Neuronal stem cell (in vitro differentiated cells): ENCODE data around the gene CS.

Experiments used
- DNase-seq: peaks from one replicate; pipeline ENCODE4 v3.0.0-alpha.2; 2013; ENCODE audit warnings: low spot score
- H2AFZ ChIP-seq: one replicate; pipeline ENCODE4 v1.6.1; 2013; ENCODE audit warnings: mild to moderate bottlenecking, low read length, inconsistent platforms
- H2AK5ac ChIP-seq: 2 replicates; pipeline ENCODE4 v1.6.1; 2013; ENCODE audit warnings: low read depth, mild to moderate bottlenecking, inconsistent platforms, low read length, moderate library complexity, mixed read lengths
- H2BK120ac ChIP-seq: 2 replicates; pipeline ENCODE4 v1.6.1; 2013; ENCODE audit warnings: low read depth, mild to moderate bottlenecking, inconsistent platforms, low read length, moderate library complexity, mixed read lengths
- H2BK12ac ChIP-seq: one replicate; pipeline ENCODE4 v1.6.1; 2013; ENCODE audit warnings: low read length, inconsistent platforms
- H2BK15ac ChIP-seq: 2 replicates; pipeline ENCODE4 v1.6.1; 2013; ENCODE audit warnings: mild to moderate bottlenecking, low read length, inconsistent platforms, mixed read lengths
- H2BK5ac ChIP-seq: one replicate; pipeline ENCODE4 v1.6.1; 2013; ENCODE audit warnings: inconsistent platforms, mild to moderate bottlenecking, low read length, moderate library complexity
- H3K14ac ChIP-seq: one replicate; pipeline ENCODE4 v1.6.1; 2013; ENCODE audit warnings: low read length, inconsistent platforms
- H3K18ac ChIP-seq: 2 replicates; pipeline ENCODE4 v1.6.1; 2013; ENCODE audit warnings: low read length, inconsistent platforms
- H3K23ac ChIP-seq: 2 replicates; pipeline ENCODE4 v1.6.1; 2013; ENCODE audit warnings: low read depth, mild to moderate bottlenecking, mixed read lengths, low read length, inconsistent platforms; ENCODE audit not compliant: poor library complexity
- H3K27ac ChIP-seq: replicated peaks from 3 replicates; pipeline ENCODE4 v1.5.1; 2013; ENCODE audit warnings: low read length, inconsistent platforms
- H3K27me3 ChIP-seq, 3 experiments: 2 replicates each; pipeline ENCODE4 v1.6.1; 2013; ENCODE audit warnings: low read length in 3 of 3, mild to moderate bottlenecking in 2 of 3, inconsistent platforms in 1 of 3, low read depth in 1 of 3, mixed read lengths in 1 of 3, moderate library complexity in 1 of 3; ENCODE audit not compliant: control insufficient read depth in 3 of 3, insufficient read depth in 3 of 3
- H3K36me3 ChIP-seq, 2 donors: replicated peaks in 1 of 2; 2 replicates each; pipeline ENCODE4 v1.6.1; 2013; ENCODE audit warnings: low read length in 2 of 2; ENCODE audit not compliant: control insufficient read depth in 2 of 2, insufficient read depth in 2 of 2
- H3K4ac ChIP-seq: 2 replicates; pipeline ENCODE4 v1.6.1; 2013; ENCODE audit warnings: inconsistent platforms, mild to moderate bottlenecking, low read length, moderate library complexity
- H3K4me1 ChIP-seq, 2 donors: 1 replicate in 1 of 2; 2 replicates in 1 of 2; pipeline ENCODE4 v1.6.1; 2013; ENCODE audit warnings: low read length in 2 of 2, low read depth in 1 of 2; ENCODE audit not compliant: control insufficient read depth in 2 of 2, insufficient read depth in 1 of 2
- H3K4me2 ChIP-seq: one replicate; pipeline ENCODE4 v1.6.1; 2013; ENCODE audit warnings: mild to moderate bottlenecking, low read length, inconsistent platforms; ENCODE audit not compliant: insufficient read depth, poor library complexity, severe bottlenecking
- H3K4me3 ChIP-seq, 2 donors: 2 replicates each; pipeline ENCODE4 v1.5.1; 2013; ENCODE audit warnings: low read length in 2 of 2, mild to moderate bottlenecking in 2 of 2, inconsistent platforms in 1 of 2, moderate library complexity in 1 of 2
- H3K79me1 ChIP-seq: one replicate; pipeline ENCODE4 v1.6.1; 2013; ENCODE audit warnings: low read depth, mild to moderate bottlenecking, inconsistent platforms, low read length, moderate library complexity
- H3K9ac ChIP-seq: one replicate; pipeline ENCODE4 v1.6.1; 2013; ENCODE audit warnings: mild to moderate bottlenecking, low read depth, low read length, inconsistent platforms; ENCODE audit not compliant: poor library complexity
- H3K9me3 ChIP-seq, 2 donors: replicated peaks in 1 of 2; 2 replicates each; pipeline versions ENCODE3 to v1.6.1; 2013; ENCODE audit warnings: low read length in 2 of 2, mild to moderate bottlenecking in 2 of 2, inconsistent platforms in 1 of 2, low read depth in 1 of 2, mixed read lengths in 1 of 2, moderate library complexity in 1 of 2; ENCODE audit not compliant: control insufficient read depth in 2 of 2, insufficient read depth in 1 of 2
- H4K8ac ChIP-seq: one replicate; pipeline ENCODE4 v1.6.1; 2013; ENCODE audit warnings: low read depth, mild to moderate bottlenecking, inconsistent platforms, low read length, moderate library complexity
- H4K91ac ChIP-seq: one replicate; pipeline ENCODE4 v1.6.1; 2013; ENCODE audit warnings: low read length, low read depth, mild to moderate bottlenecking, inconsistent platforms; ENCODE audit not compliant: poor library complexity
- WGBS, 2 donors: extraction: QIAGEN DNeasy Blood & Tissue Kit; methylation state at CpG; one replicate each; pipeline ENCODE4 v1.1.7; 2013; ENCODE audit warnings: missing lambda C conversion rate in 2 of 2, mixed read lengths in 1 of 2; ENCODE audit not compliant: insufficient read length in 2 of 2, insufficient replicate concordance in 1 of 2; ENCODE audit errors: extremely low coverage in 2 of 2; 5-methylcytosine and 5-hydroxymethylcytosine counted together

CS gene

GRCh38 chr12:56224102-56224701 lies 75.9 kb downstream of the CS start, which contains the start of gene NABP2:
Gene NABP2, plus strand, starts transcription at chr12:56224342. Its CDS starts 515 bp downstream, at chr12:56224857.
- Histone ChIP-seq H3K36me3 (peaks cover 7 to 25% of the 10 kb centered on the region in 2 donors), H3K14ac (peak within 1 kb of the TSS; percentile 58), H3K9ac (peak within 1 kb of the TSS; percentile 84), H2AFZ (peak within 1 kb of the TSS; percentile 94), H3K4me1 (peaks cover 2 to 13% of the 10 kb centered on the region in 2 donors), H2BK120ac (no peak within 1 kb of the TSS), H2AK5ac (peak within 1 kb of the TSS; percentile 50), H3K4me2 (peak within 1 kb of the TSS; percentile 68), H2BK5ac (peak within 1 kb of the TSS; percentile 48), H3K4ac (peak within 1 kb of the TSS; percentile 61), H3K27me3 (no peaks in the 10 kb centered on the region), H3K79me1 (peaks cover 7% of the 10 kb centered on the region), H4K8ac (peak within 1 kb of the TSS; percentile 72), H3K18ac (peak within 1 kb of the TSS; percentile 92), H4K91ac (no peak within 1 kb of the TSS), H3K27ac (peak within 1 kb of the TSS; percentile 81), H2BK12ac (no peak within 1 kb of the TSS), H3K4me3 (peak within 1 kb of the TSS; percentile 76 to 78), H2BK15ac (peak within 1 kb of the TSS; percentile 47), H3K23ac (peak within 1 kb of the TSS; percentile 83), H3K9me3 (no peaks in the 10 kb centered on the region)
- WGBS, 2 donors = no CpG with 5 or more reads among the region's 41 CpGs
- DNase-seq = peak; percentile 96

- peaks cover 2 to 13% of the 10 kb centered on the region in 2 donors for H3K4me1 ChIP-seq
- no peak for DNase-seq
- no peak overlapping the region for H3K4me2 ChIP-seq
- H3K9ac ChIP-seq = no peak overlapping the region
- H3K9me3 ChIP-seq = no peaks in the 10 kb centered on the region
- H2BK12ac ChIP-seq = no peak overlapping the region
- H2BK120ac ChIP-seq = no peak overlapping the region
- H2BK5ac ChIP-seq = no peak overlapping the region
- no peak overlapping the region for H3K14ac ChIP-seq
- H3K27me3 ChIP-seq = no peaks in the 10 kb centered on the region
- no peak overlapping the region for H2AK5ac ChIP-seq
- H3K27ac ChIP-seq = peak overlapping the region; percentile 81
- H4K8ac ChIP-seq = no peak overlapping the region
- peaks cover 7% of the 10 kb centered on the region for H3K79me1 ChIP-seq
- H2BK15ac ChIP-seq = no peak overlapping the region
- WGBS, 2 donors = no CpG with 5 or more reads among the region's 15 CpGs
- H3K18ac ChIP-seq = no peak overlapping the region
- H4K91ac ChIP-seq = no peak overlapping the region
- peak overlapping the region; percentile 85 for H2AFZ ChIP-seq
- H3K4me3 ChIP-seq = peak overlapping the region in 1 of 2 donors; percentile 24
- H3K4ac ChIP-seq = no peak overlapping the region
- peaks cover 4 to 20% of the 10 kb centered on the region in 2 donors for H3K36me3 ChIP-seq
- no peak overlapping the region for H3K23ac ChIP-seq
Measured at GRCh38 chr12:56223571-56224101, 76.5 kb downstream of the CS start.

GRCh38 chr12:56222531-56222895 lies 77.6 kb downstream of the CS start:
- peak overlapping the region; percentile 79 for H3K4me2 ChIP-seq
- no peak overlapping the region for H3K4ac ChIP-seq
- no peak overlapping the region for H2BK12ac ChIP-seq
- H3K27ac ChIP-seq = peak overlapping the region; percentile 92
- peaks cover 2 to 13% of the 10 kb centered on the region in 2 donors for H3K4me1 ChIP-seq
- WGBS, 2 donors = no CpG with 5 or more reads among the region's 4 CpGs
- H3K23ac ChIP-seq = no peak overlapping the region
- H3K36me3 ChIP-seq = peaks cover 6 to 20% of the 10 kb centered on the region in 2 donors
- no peak overlapping the region for H4K91ac ChIP-seq
- H2AK5ac ChIP-seq = no peak overlapping the region
- H3K9me3 ChIP-seq = no peaks in the 10 kb centered on the region
- H2BK5ac ChIP-seq = peak overlapping the region; percentile 47
- H2BK15ac ChIP-seq = no peak overlapping the region
- peaks cover 8% of the 10 kb centered on the region for H3K79me1 ChIP-seq
- peak overlapping the region; percentile 72 to 88 for H3K4me3 ChIP-seq
- H3K14ac ChIP-seq = no peak overlapping the region
- no peaks in the 10 kb centered on the region for H3K27me3 ChIP-seq
- H3K18ac ChIP-seq = no peak overlapping the region
- DNase-seq = no peak
- H4K8ac ChIP-seq = no peak overlapping the region
- peak overlapping the region; percentile 88 for H2AFZ ChIP-seq
- no peak overlapping the region for H2BK120ac ChIP-seq
- H3K9ac ChIP-seq = peak overlapping the region; percentile 89

- Histone ChIP-seq H3K79me1 (peaks cover 10% of the 10 kb centered on the region), H2BK12ac (peak within 1 kb of the TSS; percentile 35), H3K14ac (peak within 1 kb of the TSS; percentile 12), H3K9ac (peak within 1 kb of the TSS; percentile 90), H3K36me3 (peaks cover 8 to 21% of the 10 kb centered on the region in 2 donors), H3K9me3 (no peaks in the 10 kb centered on the region), H3K18ac (peak within 1 kb of the TSS; percentile 92), H2AFZ (peak within 1 kb of the TSS; percentile 88), H2BK120ac (peak within 1 kb of the TSS; percentile 2), H2AK5ac (peak within 1 kb of the TSS; percentile 58), H2BK5ac (peak within 1 kb of the TSS; percentile 47), H3K4me1 (peaks cover 2 to 13% of the 10 kb centered on the region in 2 donors), H3K23ac (peak within 1 kb of the TSS; percentile 96), H2BK15ac (no peak within 1 kb of the TSS), H3K27ac (peak within 1 kb of the TSS; percentile 95), H3K4me3 (peak within 1 kb of the TSS; percentile 72 to 88), H3K4ac (no peak within 1 kb of the TSS), H4K91ac (no peak within 1 kb of the TSS), H3K4me2 (peak within 1 kb of the TSS; percentile 79), H3K27me3 (no peaks in the 10 kb centered on the region), H4K8ac (peak within 1 kb of the TSS; percentile 26)
- DNase-seq = peak; percentile 95
- WGBS, 2 donors = no CpG with 5 or more reads among the region's 42 CpGs
Measured at GRCh38 chr12:56221757-56222530, 78.2 kb downstream of the CS start, which contains the start of gene RNF41. Gene RNF41, minus strand, starts transcription at chr12:56221922. Its CDS starts 7,875 bp downstream, at chr12:56214047.
